ENCODE measurements around the gene HOMER2.
"Not testable (repeated sequence)": the region's sequence is repeated elsewhere in the genome, so short reads cannot be mapped to it uniquely, and the experiment has no call there.

HOMER2 gene

GRCh38 chr15:82923744-82924143 lies 28.8 kb downstream of the HOMER2 start:
- no peak for DNase-seq

DNA sequence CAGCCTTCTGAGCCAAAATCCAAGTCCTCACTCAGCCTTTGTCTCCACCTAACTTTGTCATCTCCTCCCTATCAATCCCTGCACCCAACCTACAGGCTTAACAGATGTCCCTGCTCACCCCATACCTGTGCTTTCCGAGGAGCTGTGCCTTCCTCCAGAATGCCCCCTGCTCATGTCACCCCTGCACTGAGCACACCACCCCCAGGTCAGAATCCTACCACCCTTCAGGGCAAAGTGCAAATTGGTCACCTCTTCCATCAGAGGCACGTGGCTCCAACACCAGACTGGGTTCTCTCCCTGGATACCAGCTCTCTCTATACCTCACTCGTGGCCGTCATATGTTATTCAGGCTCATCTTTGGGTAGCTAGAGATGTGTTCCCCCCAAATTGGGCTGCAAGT lies 29.8 kb downstream of the HOMER2 start:
- no peak for DNase-seq

DNA sequence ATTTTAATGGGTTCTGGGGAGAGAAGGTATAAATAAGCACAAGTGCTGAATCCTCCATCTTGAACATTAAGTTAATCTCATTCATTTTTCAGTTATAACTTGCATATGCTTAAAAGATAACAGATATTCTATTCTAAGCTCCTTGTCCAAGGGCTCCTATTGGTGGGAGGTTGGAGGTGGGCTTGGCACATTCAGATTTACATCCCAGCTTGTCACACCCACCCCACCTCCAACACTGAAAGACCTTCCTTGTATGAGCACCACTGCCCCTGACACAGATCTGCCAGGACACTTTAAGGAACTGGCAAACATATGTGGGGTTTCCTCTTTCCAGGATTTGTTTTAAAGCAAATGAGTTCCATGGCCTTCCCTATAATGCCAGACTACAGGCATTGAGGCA lies 30.6 kb downstream of the HOMER2 start:
- no peak for DNase-seq

GRCh38 chr15:82921242-82921641 lies 31.3 kb downstream of the HOMER2 start:
- no peak for DNase-seq

- no peak for DNase-seq
Observed at GRCh38 chr15:82919231-82919886, 33.2 kb downstream of the HOMER2 start.

DNA sequence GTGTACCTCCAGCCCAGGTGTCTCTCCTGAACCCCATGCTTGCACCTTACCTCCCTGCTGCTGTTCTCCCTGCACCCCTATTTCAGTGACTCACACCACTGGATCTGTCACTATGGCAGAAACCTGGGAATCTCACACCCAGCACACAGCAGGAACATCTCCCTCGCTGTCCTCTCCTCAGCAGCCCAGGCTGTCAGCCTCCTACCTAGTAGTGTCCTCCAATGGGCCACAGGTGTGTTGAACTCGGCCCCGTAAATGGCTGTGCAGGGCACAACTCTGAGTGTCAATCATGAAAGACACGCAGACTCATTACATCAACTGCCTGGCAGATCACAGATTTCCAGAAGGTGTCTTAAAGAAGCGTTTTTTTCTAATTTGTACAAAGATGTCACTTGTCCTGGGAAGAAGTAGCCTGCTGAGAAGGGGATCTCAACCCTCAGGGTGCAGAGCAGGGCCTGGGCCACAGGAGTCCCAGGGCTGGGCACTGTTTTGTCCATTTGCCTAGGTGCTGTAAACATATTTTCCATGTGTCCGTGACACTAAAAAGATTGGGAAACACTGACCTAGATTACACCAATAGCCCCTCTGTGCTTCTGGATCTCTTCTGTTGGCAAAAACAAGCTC lies 33.8 kb downstream of the HOMER2 start:
- DNase-seq = no peak

- DNase-seq = no peak
Observed at GRCh38 chr15:82918162-82918561, 34.4 kb downstream of the HOMER2 start.

- DNase-seq = no peak
Observed at GRCh38 chr15:82917249-82917648, 35.3 kb downstream of the HOMER2 start.

GRCh38 chr15:82916161-82916952 lies 36.2 kb downstream of the HOMER2 start:
- no peak for DNase-seq

GRCh38 chr15:82914396-82914795 lies 38.1 kb downstream of the HOMER2 start:
- DNase-seq = no peak

DNA sequence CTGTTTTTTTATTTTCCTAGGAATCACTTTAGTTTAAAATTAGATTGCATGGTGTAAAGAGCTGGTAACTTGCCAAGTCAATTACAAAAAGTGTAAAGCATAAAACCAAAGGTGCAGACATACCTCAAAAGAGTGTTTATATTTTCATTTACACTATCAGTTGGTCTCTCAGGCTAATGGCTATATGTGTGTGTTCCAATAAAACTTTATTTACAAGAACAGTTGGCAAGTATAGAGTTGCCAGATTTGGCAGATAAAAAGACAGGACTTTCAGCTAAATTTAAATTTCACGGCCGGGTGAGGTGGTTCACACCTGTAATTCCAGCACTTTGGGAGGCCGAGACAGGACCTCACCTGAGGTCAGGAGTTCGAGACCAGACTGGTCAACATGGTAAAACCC lies 41.1 kb downstream of the HOMER2 start:
- no peak for DNase-seq

GRCh38 chr15:82910721-82911120 lies 41.8 kb downstream of the HOMER2 start:
- DNase-seq = no peak

DNA sequence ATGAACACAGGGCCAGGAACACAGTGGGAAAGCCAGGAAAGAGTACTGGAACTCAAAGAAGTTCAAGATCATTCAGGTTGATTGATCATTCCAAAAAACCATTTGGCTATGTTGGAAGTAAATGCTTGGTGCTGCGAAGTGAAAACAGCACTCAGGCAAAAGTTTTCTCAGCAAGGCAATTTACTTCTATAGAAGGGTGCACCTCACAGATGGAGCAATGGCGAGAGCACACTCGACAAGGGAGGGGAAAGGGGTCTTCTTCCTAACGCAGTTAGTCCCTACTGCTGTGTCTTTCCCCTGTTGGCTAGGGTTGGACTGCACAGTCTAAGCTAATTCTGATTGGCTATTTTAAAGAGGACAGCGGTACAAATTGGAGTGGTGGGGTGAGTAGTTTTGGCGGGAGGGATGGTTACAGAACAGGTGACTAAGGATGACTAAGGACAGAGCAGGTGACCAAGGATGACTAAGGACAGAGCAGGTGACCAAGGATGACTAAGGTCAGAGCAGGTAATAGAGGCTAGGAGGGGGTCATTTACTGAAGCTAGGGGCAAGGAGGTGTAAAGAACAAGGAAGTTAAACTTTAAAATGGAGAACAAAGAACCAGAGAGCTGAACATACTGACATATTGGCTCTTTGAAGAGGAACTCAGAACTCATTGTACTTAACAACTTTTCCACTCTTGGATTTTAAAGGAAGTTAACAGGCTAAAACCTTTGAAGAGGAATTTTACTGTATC lies 43.3 kb downstream of the HOMER2 start:
- no peak for DNase-seq

DNA sequence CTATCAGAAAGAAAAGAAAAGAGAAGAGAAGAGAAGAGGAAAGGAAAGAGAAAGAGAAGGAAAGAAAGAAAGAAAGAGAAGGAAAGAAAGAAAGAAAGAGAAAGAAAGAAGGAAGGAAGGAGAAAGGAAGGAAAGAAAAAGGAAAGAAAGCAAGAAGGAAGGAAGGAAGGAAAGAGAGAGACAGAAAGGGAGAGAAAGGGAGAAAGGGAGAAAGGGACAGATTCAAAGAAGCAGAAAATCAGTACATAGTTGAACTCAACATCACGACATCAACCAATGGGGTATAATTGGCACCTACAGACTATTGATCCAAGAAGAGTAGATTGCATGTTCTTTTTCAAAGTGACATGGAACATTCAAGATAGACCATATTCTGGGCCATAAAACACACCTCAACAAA lies 45.2 kb downstream of the HOMER2 start:
- DNase-seq = no peak

- no peak for DNase-seq
Observed at GRCh38 chr15:82904574-82904973, 47.9 kb downstream of the HOMER2 start.

DNA sequence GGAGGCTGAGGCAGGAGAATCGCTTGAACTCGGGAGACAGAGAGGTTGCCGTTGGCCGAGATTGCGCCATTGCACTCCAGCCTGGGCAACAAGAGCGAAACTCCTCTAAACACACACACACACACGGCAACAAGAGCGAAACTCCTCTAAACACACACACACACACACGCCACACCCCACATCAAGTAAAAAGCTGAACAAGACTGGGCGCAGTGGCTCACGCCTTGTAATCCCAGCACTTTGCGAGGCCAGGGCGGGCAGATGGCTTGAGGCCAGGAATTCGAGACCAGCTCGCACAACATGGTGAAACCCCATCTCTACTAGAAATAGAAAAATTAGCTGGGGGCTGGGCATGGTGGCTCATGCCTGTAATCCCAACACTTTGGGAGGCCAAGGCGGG lies 49.0 kb downstream of the HOMER2 start:
- DNase-seq = no peak

GRCh38 chr15:82901114-82901805 lies 51.3 kb downstream of the HOMER2 start:
- DNase-seq = no peak

DNA sequence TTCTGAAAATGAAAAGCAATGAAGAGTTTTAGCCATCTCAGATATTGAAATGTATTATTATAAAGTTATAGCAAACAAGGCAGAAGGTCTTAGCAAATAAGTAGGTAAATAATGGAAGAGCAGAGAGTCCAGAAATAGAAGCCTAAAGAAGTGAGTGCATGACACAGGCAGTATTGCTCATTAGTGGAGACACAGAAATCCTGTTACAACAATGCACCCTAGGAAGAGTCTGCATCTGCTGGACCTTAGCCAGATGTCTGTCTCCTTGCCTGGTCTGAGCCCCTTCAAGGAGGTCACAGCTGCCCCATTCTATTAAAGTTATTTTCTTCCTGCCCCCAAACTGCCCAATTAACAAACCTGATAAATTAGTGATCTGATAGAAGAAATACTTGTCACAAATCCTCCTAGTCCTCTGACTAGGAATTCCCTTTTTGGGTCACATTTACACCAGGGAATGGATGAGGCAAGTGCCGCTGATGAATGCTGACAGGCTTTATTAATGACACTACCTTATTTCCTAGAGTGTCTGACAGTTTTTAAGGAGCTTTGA lies 51.9 kb downstream of the HOMER2 start:
- DNase-seq = no peak

DNA sequence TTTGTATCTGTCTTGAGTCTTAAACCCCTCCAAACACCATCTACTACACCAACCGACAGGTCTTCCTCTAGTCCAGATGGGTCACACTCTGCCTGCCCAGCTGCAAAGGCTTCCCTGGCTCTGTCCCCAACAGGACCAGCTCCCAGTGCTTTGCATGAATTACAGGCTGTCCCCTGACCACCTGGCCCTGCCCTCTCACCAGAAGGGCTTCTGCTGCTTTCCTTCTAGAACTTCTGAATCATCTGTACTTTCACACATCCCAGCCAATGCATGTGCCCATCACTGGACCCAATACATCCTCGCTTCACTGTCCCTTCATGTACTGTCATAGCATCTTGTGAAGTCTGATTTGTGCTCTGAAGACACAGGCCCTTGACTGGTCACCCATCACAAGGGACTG lies 53.6 kb downstream of the HOMER2 start:
- no peak for DNase-seq

- no peak for DNase-seq
Observed at GRCh38 chr15:82895983-82896382, 56.5 kb downstream of the HOMER2 start.

- DNase-seq = no peak
Observed at GRCh38 chr15:82894971-82895520, 57.5 kb downstream of the HOMER2 start.

DNA sequence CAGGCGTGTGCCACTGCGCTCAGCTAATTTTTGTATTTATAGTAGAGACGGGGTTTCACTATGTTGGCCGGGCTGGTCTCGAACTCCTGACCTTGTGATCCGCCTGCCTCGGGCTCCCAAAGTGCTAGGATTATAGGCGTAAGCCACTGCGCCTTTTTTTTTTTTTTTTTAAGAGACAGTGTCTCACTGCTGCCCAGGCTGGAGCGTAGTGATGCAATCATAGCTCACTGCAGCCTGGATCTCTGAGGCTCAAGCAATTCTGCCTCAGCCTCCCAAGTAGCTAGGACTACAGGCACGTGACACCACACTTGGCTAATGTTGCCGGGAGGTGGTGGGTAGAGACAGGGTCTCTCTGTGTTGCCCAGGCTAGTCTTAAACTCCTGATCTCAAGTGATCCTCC lies 59.0 kb downstream of the HOMER2 start:
- not testable (repeated sequence) for DNase-seq

Data from KG1 (cell line).